ENCODE data around the gene DYNC2H1.

DNA sequence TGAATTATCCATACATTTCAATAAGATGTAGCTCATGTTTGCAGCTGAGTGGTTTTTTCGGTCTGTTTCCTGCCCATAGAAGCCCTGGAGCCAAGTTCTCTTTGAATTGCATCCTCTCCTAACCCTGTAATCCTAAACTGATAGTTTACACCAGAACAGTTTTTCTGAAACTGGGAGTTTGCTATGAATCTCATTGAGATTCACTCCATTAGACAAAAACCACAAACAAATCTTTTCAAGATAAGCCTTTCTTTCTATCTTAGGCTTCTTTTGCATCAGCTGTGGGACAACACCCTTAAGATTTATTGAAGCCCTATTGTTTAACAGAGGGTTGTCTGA is 324.8 kb downstream of the DYNC2H1 start:
- TF ChIP-seq, protein P1, sequence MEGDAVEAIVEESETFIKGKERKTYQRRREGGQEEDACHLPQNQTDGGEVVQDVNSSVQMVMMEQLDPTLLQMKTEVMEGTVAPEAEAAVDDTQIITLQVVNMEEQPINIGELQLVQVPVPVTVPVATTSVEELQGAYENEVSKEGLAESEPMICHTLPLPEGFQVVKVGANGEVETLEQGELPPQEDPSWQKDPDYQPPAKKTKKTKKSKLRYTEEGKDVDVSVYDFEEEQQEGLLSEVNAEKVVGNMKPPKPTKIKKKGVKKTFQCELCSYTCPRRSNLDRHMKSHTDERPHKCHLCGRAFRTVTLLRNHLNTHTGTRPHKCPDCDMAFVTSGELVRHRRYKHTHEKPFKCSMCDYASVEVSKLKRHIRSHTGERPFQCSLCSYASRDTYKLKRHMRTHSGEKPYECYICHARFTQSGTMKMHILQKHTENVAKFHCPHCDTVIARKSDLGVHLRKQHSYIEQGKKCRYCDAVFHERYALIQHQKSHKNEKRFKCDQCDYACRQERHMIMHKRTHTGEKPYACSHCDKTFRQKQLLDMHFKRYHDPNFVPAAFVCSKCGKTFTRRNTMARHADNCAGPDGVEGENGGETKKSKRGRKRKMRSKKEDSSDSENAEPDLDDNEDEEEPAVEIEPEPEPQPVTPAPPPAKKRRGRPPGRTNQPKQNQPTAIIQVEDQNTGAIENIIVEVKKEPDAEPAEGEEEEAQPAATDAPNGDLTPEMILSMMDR (IDR thresholded peaks at IDR 0.05), result no peak
- no peak for TF ChIP-seq POLR2A (IDR thresholded peaks at IDR 0.05)

All from adrenal gland (tissue), 5 donors.